Right lobe of liver (tissue), 4 donors: Measurements from ENCODE around the gene PHF20.

ENCODE experiments used
- CTCF ChIP-seq, 4 donors: fragments of 200-600 bp in 3 of 4; fragments of 450-650 bp in 1 of 4; IDR thresholded peaks; one replicate each; pipeline versions ENCODE4 v1.5.1 to v1.8.0; 2016 to 2022; ENCODE audit warnings: antibody characterized with exemption in 4 of 4, mild to moderate bottlenecking in 2 of 4
- POLR2A ChIP-seq: fragments of 450-650 bp; IDR thresholded peaks from one replicate; pipeline ENCODE4 v1.6.1; 2017; ENCODE audit warnings: antibody characterized with exemption, mild to moderate bottlenecking
- donor health status: DM: no; HTN: no; CAD: no.
- donor health status: DM: no; HTN: no; CAD: no.
- donor health status: DM: no; HTN: yes; CAD: no.

GRCh38 chr20:35831971-35832370, 60.2 kb downstream of the PHF20 start:
- TF ChIP-seq CTCF (IDR thresholded peaks at IDR 0.05): no peak
- no peak for TF ChIP-seq POLR2A
